Hepatocyte (in vitro differentiated cells): ENCODE measurements around the gene NBAS.

Experiments
- CTCF ChIP-seq: fragments of 200-600 bp; sonication (generic); IDR thresholded peaks from 2 replicates; pipeline ENCODE4 v1.5.1; 2016; ENCODE audit warnings: antibody characterized with exemption, mild to moderate bottlenecking; ENCODE audit not compliant: poor library complexity
- EZH2 ChIP-seq: fragments of 200-600 bp; sonication (generic); IDR thresholded peaks from 2 replicates; pipeline ENCODE4 v1.6.1; 2016; ENCODE audit warnings: antibody characterized with exemption, mild to moderate bottlenecking, borderline replicate concordance

DNA sequence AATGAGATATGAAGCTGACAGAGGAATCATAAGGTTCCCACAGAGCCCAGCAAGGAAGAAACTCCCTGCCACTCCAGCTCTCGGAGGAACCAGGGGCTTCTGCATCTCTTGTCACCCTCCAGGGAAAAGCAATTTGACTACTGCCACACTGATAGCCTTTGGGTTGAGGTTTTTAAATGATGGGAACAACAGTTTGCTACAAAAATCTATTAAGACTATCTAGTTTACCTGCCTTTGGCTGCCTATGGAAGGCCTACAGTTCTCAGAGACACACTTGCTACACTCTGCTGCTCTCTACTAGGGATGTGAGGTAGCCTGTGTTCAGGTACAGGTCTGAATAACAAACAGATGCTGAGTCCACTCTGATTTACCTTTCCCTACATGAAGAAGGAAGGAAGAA is 161.9 kb downstream of the NBAS start:
- TF ChIP-seq CTCF, result no peak
- TF ChIP-seq EZH2, result no peak
